Activated CD8-positive, alpha-beta memory T cell treated with anti-CD3 and anti-CD28 coated beads, Interleukin-2, amount 10 ng/mL, durations not matched to agents 7 days and 5 days (primary cell): ENCODE measurements around the gene MASTL. TPM values are rescaled to one million over a fixed set of nuclear protein-coding genes. Genes with fewer than 3 reads are reported as not detected.
"Not testable (repeated sequence)": the region's sequence is repeated elsewhere in the genome, so short reads cannot be mapped to it uniquely, and the experiment has no call there.

ENCODE experiments used
- ATAC-seq: fragments of 150-1000 bp; cut with Tn5 transposase; one replicate; pipeline ENCODE4 v1.10.0; 2021; ENCODE audit warnings: moderate library complexity
- CTCF ChIA-PET: fragments of 350-600 bp; sonication (Branson Sonifier 250); formaldehyde crosslinking; loops from one replicate; lab custom pipeline; 2021; ENCODE audit warnings: antibody characterized with exemption; lab: Charles Lee
- DNase-seq: peaks from one replicate; pipeline ENCODE4 v3.0.0-alpha.2; 2020
- H3K27ac Mint-ChIP-seq: one replicate; pipeline ENCODE4 v1.8.0; 2021; ENCODE audit warnings: mild to moderate bottlenecking, mixed read lengths
- H3K27me3 Mint-ChIP-seq: one replicate; pipeline ENCODE4 v1.8.0; 2021; ENCODE audit warnings: mixed read lengths
- H3K36me3 Mint-ChIP-seq: one replicate; pipeline ENCODE4 v1.8.0; 2021; ENCODE audit warnings: mild to moderate bottlenecking, mixed read lengths
- H3K4me1 Mint-ChIP-seq: one replicate; pipeline ENCODE4 v1.8.0; 2021; ENCODE audit warnings: mixed read lengths
- H3K4me3 Mint-ChIP-seq: one replicate; pipeline ENCODE4 v1.8.0; 2021; ENCODE audit warnings: mild to moderate bottlenecking, moderate library complexity, mixed read lengths
- H3K9me3 Mint-ChIP-seq: one replicate; pipeline ENCODE4 v1.8.0; 2022; ENCODE audit warnings: low read depth, mixed read lengths
- total RNA-seq, 2 experiments: library from RNA; stranded (reverse); gene quantifications; one replicate each; pipeline ENCODE4 v1.2.3, GENCODE V29; 2021

Gene MASTL
- 10 to 100 TPM; 40.9 to 49.2 TPM for total RNA-seq

DNA sequence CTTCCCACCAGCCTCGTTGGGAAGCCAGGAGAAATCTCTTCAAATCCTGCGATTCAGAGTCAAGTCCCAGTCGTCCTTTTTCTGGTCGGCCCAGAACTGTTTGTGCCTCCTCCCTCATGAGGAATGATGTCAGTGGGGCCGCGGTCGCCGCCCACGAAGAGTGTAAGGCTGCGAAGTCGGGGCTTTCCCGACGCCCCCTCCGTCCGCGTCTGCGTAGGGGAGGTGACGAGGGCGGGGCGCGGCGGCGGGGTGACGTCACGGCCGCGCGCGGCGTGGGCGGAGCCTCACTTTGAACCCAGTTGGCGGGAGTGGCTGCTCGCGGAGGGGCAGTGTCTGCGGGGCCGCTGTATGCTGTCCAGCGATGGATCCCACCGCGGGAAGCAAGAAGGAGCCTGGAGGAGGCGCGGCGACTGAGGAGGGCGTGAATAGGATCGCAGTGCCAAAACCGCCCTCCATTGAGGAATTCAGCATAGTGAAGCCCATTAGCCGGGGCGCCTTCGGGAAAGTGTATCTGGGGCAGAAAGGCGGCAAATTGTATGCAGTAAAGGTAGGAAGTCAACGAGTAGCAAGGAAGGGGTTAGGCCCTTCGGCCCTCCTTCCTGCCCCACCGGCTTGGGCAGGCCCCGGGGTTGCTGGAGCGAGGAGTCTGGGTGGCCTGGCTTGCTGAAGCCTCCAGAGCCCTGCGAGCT lies at the start of gene MASTL:
Gene MASTL (plus strand): TSS at position 287 of the 689 bp plus-strand sequence. CDS start 75 bp downstream, at position 362.
- no peaks in the 10 kb centered on the region for H3K27me3 Mint-ChIP-seq
- ATAC-seq = peak; percentile 81
- DNase-seq = peak; percentile 96
- H3K27ac Mint-ChIP-seq = peak within 1 kb of the TSS; percentile 99
- peak within 1 kb of the TSS; percentile 97 for H3K4me3 Mint-ChIP-seq
- CTCF ChIA-PET = interaction anchor here (0.5 to 2.0 kb wide), 4 partner anchors 13 to 210 kb away, joined by 3 to 4 read pairs (median 4); no protein-coding TSS in a partner anchor
- H3K4me1 Mint-ChIP-seq = peaks cover 40% of the 10 kb centered on the region
- H3K36me3 Mint-ChIP-seq = peaks cover 52% of the 10 kb centered on the region
- no peaks in the 10 kb centered on the region for H3K9me3 Mint-ChIP-seq

- Mint-ChIP-seq H3K27me3 (no peaks in the 10 kb centered on the region), H3K9me3 (no peaks in the 10 kb centered on the region), H3K27ac (no peak overlapping the region), H3K4me3 (no peak overlapping the region), H3K4me1 (peaks cover 19% of the 10 kb centered on the region), H3K36me3 (peaks cover 51% of the 10 kb centered on the region)
- DNase-seq (no peak), ATAC-seq (no peak)
- CTCF ChIA-PET = no interaction called here
Measured at GRCh38 chr10:27108165-27108564, 47.0 kb upstream of the MASTL start.

DNA sequence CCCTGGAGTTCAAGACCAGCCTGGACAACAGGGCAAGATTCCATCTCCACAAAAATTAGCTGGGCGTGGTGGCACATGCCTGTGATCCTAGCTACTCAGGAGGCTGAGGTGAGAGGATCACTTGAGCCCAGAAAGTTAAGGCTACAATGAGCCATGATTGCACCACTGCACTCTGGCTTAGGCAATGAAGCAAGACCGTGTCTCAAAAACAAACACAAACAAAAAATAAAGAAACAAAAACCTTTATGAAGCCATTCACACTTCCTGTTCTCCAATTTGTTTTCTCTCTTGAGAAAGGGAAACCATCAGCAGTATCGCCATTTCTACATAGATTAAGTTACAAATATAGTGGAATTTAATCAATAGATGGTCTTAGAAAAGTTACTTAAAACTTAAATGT lies 20.8 kb upstream of the MASTL start:
- no peak for DNase-seq

DNA sequence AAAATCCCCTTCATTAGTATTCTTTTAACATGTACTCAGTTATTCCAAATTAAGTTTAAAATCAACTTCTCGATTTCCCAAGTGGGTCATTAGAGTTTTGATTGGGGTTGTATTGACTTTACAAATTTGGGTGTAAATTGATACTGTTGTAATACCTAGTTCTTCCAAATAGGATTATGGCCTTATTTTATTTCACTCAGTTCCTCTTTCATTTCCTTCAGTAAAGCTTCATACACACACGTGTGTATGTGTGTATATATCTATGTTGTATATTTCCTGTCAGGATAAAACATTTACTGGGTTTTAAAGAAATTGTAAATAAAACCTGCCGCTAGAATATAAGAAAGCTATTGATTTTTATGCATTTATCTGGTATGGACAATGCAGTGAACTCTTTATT lies 16.9 kb upstream of the MASTL start:
- DNase-seq (no peak), ATAC-seq (no peak)
- H3K9me3 Mint-ChIP-seq = no peaks in the 10 kb centered on the region
- no peak overlapping the region for H3K27ac Mint-ChIP-seq
- H3K4me1 Mint-ChIP-seq = no peaks in the 10 kb centered on the region
- no peaks in the 10 kb centered on the region for H3K27me3 Mint-ChIP-seq
- CTCF ChIA-PET = no interaction called here
- peaks cover 34% of the 10 kb centered on the region for H3K36me3 Mint-ChIP-seq
- no peak overlapping the region for H3K4me3 Mint-ChIP-seq

More for the DNA sequence above, 20.8 kb upstream of the MASTL start:
- no peak overlapping the region for H3K4me3 Mint-ChIP-seq
- no peaks in the 10 kb centered on the region for H3K27me3 Mint-ChIP-seq
- no peak for ATAC-seq
- H3K4me1 Mint-ChIP-seq = peaks cover under 1% of the 10 kb centered on the region
- no peak overlapping the region for H3K27ac Mint-ChIP-seq
- CTCF ChIA-PET = no interaction called here
- peaks cover 46% of the 10 kb centered on the region for H3K36me3 Mint-ChIP-seq
- no peaks in the 10 kb centered on the region for H3K9me3 Mint-ChIP-seq

GRCh38 chr10:27143686-27144085 lies 11.5 kb upstream of the MASTL start:
- Mint-ChIP-seq H3K4me3 (no peak overlapping the region), H3K36me3 (peaks cover 50% of the 10 kb centered on the region), H3K4me1 (peaks cover 19% of the 10 kb centered on the region), H3K9me3 (no peaks in the 10 kb centered on the region), H3K27ac (no peak overlapping the region), H3K27me3 (no peaks in the 10 kb centered on the region)
- DNase-seq (no peak), ATAC-seq (no peak)
- CTCF ChIA-PET = interaction anchor here (0.9 to 1.6 kb wide), 2 partner anchors 8 to 45 kb away, joined by 3 read pairs; no protein-coding TSS in a partner anchor

GRCh38 chr10:27145937-27146336 lies 9.2 kb upstream of the MASTL start:
- Mint-ChIP-seq H3K4me3 (no peak overlapping the region), H3K27ac (no peak overlapping the region), H3K9me3 (no peaks in the 10 kb centered on the region), H3K27me3 (no peaks in the 10 kb centered on the region), H3K4me1 (peaks cover 32% of the 10 kb centered on the region), H3K36me3 (peaks cover 51% of the 10 kb centered on the region)
- CTCF ChIA-PET = interaction anchor here (0.9 kb wide), 2 partner anchors 8 to 39 kb away, joined by 3 read pairs; partner anchors contain the start of gene YME1L1
- DNase-seq (no peak), ATAC-seq (no peak)

GRCh38 chr10:27147701-27148100 lies 7.5 kb upstream of the MASTL start:
- Mint-ChIP-seq H3K36me3 (peaks cover 58% of the 10 kb centered on the region), H3K27me3 (no peaks in the 10 kb centered on the region), H3K9me3 (no peaks in the 10 kb centered on the region), H3K4me3 (no peak overlapping the region), H3K4me1 (peaks cover 46% of the 10 kb centered on the region), H3K27ac (peak overlapping the region; percentile 17)
- ATAC-seq (no peak), DNase-seq (no peak)
- CTCF ChIA-PET = interaction anchor here (1.6 kb wide), 1 partner anchor 76 kb away, joined by 5 read pairs; no protein-coding TSS in a partner anchor

GRCh38 chr10:27150261-27150660 lies 4.9 kb upstream of the MASTL start:
- H3K27ac Mint-ChIP-seq = peak overlapping the region; percentile 57
- H3K36me3 Mint-ChIP-seq = peaks cover 52% of the 10 kb centered on the region
- peaks cover 48% of the 10 kb centered on the region for H3K4me1 Mint-ChIP-seq
- no peak for ATAC-seq
- no peaks in the 10 kb centered on the region for H3K9me3 Mint-ChIP-seq
- DNase-seq = no peak
- H3K27me3 Mint-ChIP-seq = no peaks in the 10 kb centered on the region
- CTCF ChIA-PET = interaction anchor here (0.9 to 1.1 kb wide), 3 partner anchors 45 to 78 kb away, joined by 3 read pairs; no protein-coding TSS in a partner anchor
- no peak overlapping the region for H3K4me3 Mint-ChIP-seq

GRCh38 chr10:27152687-27153086 lies 2.5 kb upstream of the MASTL start:
- Mint-ChIP-seq H3K36me3 (peaks cover 49% of the 10 kb centered on the region), H3K4me3 (peak overlapping the region; percentile 97), H3K9me3 (no peaks in the 10 kb centered on the region), H3K27ac (peak overlapping the region; percentile 99), H3K27me3 (no peaks in the 10 kb centered on the region), H3K4me1 (peaks cover 45% of the 10 kb centered on the region)
- CTCF ChIA-PET = interaction anchor here (0.6 to 1.6 kb wide), 3 partner anchors 53 to 99 kb away, joined by 3 to 5 read pairs (median 3); partner anchors contain the start of gene ANKRD26
- ATAC-seq (no peak), DNase-seq (no peak)

DNA sequence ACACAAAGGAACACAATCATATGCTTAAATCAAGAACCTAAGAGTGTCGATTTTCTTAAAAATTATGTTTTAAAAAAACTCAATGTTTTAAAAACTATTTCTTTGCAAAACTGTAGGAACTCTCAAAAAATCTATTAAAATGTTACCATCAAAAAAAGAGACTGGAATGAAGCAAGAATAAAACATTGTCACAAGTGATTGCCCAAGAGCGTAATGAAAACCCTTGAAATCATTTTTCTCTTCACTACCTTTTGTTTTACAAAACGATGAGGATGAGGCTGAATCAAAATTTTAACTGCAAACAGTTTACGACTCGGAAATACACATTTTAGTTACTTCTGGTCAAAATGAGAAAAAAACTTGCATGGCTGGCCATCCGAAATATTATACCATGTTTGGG lies 1.8 kb upstream of the MASTL start:
- peak overlapping the region; percentile 99 for H3K27ac Mint-ChIP-seq
- ATAC-seq (no peak), DNase-seq (no peak)
- H3K4me1 Mint-ChIP-seq = peaks cover 45% of the 10 kb centered on the region
- no peaks in the 10 kb centered on the region for H3K27me3 Mint-ChIP-seq
- no peaks in the 10 kb centered on the region for H3K9me3 Mint-ChIP-seq
- peaks cover 50% of the 10 kb centered on the region for H3K36me3 Mint-ChIP-seq
- H3K4me3 Mint-ChIP-seq = peak overlapping the region; percentile 97
- CTCF ChIA-PET = interaction anchor here (0.6 to 1.6 kb wide), 6 partner anchors 20 to 426 kb away, joined by 3 to 7 read pairs (median 4); partner anchors contain the start of genes ABI1 and ANKRD26

DNA sequence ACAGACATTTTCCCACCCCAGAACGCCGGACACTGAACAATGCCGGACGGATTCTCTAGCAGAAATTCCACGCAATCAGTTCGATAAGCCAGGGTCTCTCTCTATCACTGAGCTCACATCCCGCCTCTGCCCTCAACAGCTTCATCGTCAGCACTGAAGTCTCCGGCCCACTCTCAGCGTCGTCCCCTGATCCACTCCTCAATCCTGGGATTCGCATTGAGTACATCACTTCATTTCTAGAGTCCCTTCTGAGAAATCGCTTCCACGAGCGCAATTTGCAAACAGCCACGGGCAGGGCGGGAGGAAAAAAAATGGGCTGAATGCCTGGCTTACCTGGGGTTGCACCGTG lies 1.3 kb upstream of the MASTL start:
- H3K4me1 Mint-ChIP-seq = peaks cover 47% of the 10 kb centered on the region
- H3K36me3 Mint-ChIP-seq = peaks cover 51% of the 10 kb centered on the region
- peak overlapping the region; percentile 97 for H3K4me3 Mint-ChIP-seq
- DNase-seq = no peak
- ATAC-seq = peak; percentile 5
- H3K27me3 Mint-ChIP-seq = no peaks in the 10 kb centered on the region
- peak overlapping the region; percentile 99 for H3K27ac Mint-ChIP-seq
- CTCF ChIA-PET = interaction anchor here (0.7 to 1.4 kb wide), 12 partner anchors 8 to 426 kb away, joined by 3 to 7 read pairs (median 4); partner anchors contain the start of genes ABI1 and ANKRD26
- no peaks in the 10 kb centered on the region for H3K9me3 Mint-ChIP-seq

- H3K4me3 Mint-ChIP-seq = peak overlapping the region; percentile 97
- peaks cover 30% of the 10 kb centered on the region for H3K4me1 Mint-ChIP-seq
- not testable (repeated sequence) for DNase-seq, ATAC-seq, H3K9me3 Mint-ChIP-seq, H3K27me3 Mint-ChIP-seq
- CTCF ChIA-PET = interaction anchor here (2.0 kb wide), 1 partner anchor 14 kb away, joined by 4 read pairs; no protein-coding TSS in a partner anchor
- H3K36me3 Mint-ChIP-seq = peaks cover 50% of the 10 kb centered on the region
- H3K27ac Mint-ChIP-seq = peak overlapping the region; percentile 99
Measured at GRCh38 chr10:27156566-27156965, 1.4 kb downstream of the MASTL start.

DNA sequence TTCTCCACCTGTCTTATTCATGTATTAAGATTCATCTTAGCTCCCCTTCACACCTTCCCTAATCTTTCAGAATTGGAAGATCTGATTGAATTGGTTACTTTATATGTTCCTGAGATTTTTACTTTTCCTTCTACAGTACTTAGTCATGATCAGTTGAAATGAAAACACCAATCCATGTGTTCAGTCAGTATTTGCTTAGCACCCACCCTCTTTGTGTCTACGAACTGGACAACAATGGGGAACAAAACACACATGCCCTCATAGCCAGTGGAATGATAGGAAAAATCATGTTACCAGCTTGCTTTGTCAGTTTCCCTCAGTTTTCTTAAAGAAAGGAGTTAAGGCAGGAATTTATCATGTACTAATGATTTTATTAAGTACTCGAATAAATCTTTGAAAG lies 2.0 kb downstream of the MASTL start:
- CTCF ChIA-PET = interaction anchor here (2.0 kb wide), 1 partner anchor 13 kb away, joined by 4 read pairs; no protein-coding TSS in a partner anchor
- Mint-ChIP-seq H3K9me3 (no peaks in the 10 kb centered on the region), H3K27ac (peak overlapping the region; percentile 99), H3K36me3 (peaks cover 53% of the 10 kb centered on the region), H3K4me3 (peak overlapping the region; percentile 97), H3K27me3 (no peaks in the 10 kb centered on the region), H3K4me1 (peaks cover 27% of the 10 kb centered on the region)
- no peak for DNase-seq
- no peak for ATAC-seq
